Peyer's patch (tissue), 4 donors: ENCODE results near the gene ANO2. TPM values are rescaled to one million over a fixed set of nuclear protein-coding genes. Genes with fewer than 3 reads are reported as not detected.

Source experiments
- DNase-seq, 3 donors: peaks; one replicate each; pipeline ENCODE4 v3.0.0-alpha.2; 2017 to 2019
- H3K27ac ChIP-seq, 4 donors: fragments of 200-600 bp; sonication (generic); one replicate each; pipeline ENCODE4 v1.5.1; 2016 to 2019
- H3K27me3 ChIP-seq, 2 donors: fragments of 200-600 bp; sonication (generic); one replicate each; pipeline ENCODE4 v1.5.1; 2019
- H3K36me3 ChIP-seq, 3 donors: fragments of 200-600 bp; sonication (generic); one replicate each; pipeline ENCODE4 v1.5.1; 2016 to 2019
- H3K4me1 ChIP-seq, 4 donors: fragments of 200-600 bp; sonication (generic); one replicate each; pipeline ENCODE4 v1.5.1; 2016 to 2019
- H3K4me3 ChIP-seq, 4 donors: fragments of 200-600 bp; sonication (generic); 1 replicate in 3 of 4; 2 replicates in 1 of 4; pipeline ENCODE4 v1.5.1; 2016 to 2019; ENCODE audit warnings: mild to moderate bottlenecking in 1 of 4
- H3K9me3 ChIP-seq, 4 donors: fragments of 200-600 bp; sonication (generic); one replicate each; pipeline ENCODE4 v1.5.1; 2016 to 2019; ENCODE audit warnings: mild to moderate bottlenecking in 1 of 4
- CTCF ChIP-seq, 6 experiments: fragments of 450-650 bp in 4 of 6; fragments of 200-600 bp in 2 of 6; sonication (generic) in 1 of 6; IDR thresholded peaks; one replicate each; pipeline ENCODE4 v1.5.1; 2017 to 2019; ENCODE audit warnings: antibody characterized with exemption in 6 of 6, mild to moderate bottlenecking in 3 of 6, moderate library complexity in 1 of 6
- POLR2A ChIP-seq, 2 donors: fragments of 450-650 bp; IDR thresholded peaks; one replicate each; pipeline ENCODE4 v1.5.1; 2017; ENCODE audit warnings: antibody characterized with exemption in 2 of 2, mild to moderate bottlenecking in 2 of 2, moderate library complexity in 2 of 2
- total RNA-seq, 4 donors: library from RNA; depleted of rRNA; stranded (reverse); fragments of >200 nt; gene quantifications; one replicate each; pipeline ENCODE4 v1.1.0, GENCODE V29; 2016

Gene ANO2
- total RNA-seq, 4 donors from 2014 or later: 0.53 to 23.9 (median 5.8) TPM

GRCh38 chr12:5585178-5585577, 359.9 kb downstream of the ANO2 start:
- Histone ChIP-seq H3K36me3 (no peaks in the 10 kb centered on the region), H3K4me1 (no peaks in the 10 kb centered on the region), H3K27ac (no peak overlapping the region), H3K4me3 (no peak overlapping the region), H3K27me3 (no peaks in the 10 kb centered on the region), H3K9me3 (no peaks in the 10 kb centered on the region)
- no peak for DNase-seq
- TF ChIP-seq CTCF (IDR thresholded peaks at IDR 0.05) (no peak), POLR2A (IDR thresholded peaks at IDR 0.05) (no peak)

DNA sequence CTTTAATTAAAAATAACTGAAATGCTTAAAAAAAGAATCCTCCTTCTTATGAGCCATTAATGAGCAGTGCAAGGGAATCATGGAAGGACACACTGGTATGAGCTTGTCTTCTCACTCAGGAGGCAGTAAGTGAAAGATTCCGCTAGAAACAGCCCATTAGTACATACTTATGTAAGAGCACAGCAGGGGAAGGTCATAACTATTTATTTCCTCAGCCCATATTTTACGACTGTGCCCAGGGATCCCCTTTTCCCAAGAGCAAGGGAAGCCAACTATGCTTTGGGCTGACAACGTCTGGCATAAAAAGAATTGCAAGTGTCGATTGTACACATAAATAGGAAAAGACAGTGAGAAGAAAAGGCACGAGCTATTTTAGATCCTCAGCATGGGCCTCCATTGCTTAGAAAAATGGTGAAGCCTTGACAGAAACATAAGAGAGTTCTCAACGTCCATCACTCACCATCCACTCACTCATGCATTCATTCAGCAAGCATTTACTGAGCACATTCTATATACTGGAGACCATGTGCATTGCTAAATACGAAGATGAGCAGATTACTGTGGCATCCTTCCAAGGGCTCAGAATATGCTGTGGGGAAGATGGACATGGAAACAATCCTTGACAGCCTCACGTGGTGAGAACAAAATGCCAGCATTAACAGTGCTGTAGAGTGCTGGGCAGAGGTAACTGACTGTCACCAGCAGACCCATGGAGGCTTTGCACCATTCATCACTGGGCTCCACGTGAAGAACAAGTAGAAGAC, 360.5 kb downstream of the ANO2 start:
- no peaks in the 10 kb centered on the region for H3K27me3 ChIP-seq
- no peaks in the 10 kb centered on the region for H3K9me3 ChIP-seq
- no peak overlapping the region for H3K27ac ChIP-seq
- no peak for TF ChIP-seq CTCF (IDR thresholded peaks at IDR 0.05)
- H3K4me3 ChIP-seq: no peak overlapping the region
- H3K36me3 ChIP-seq: no peaks in the 10 kb centered on the region
- no peaks in the 10 kb centered on the region for H3K4me1 ChIP-seq
- DNase-seq: no peak

GRCh38 chr12:5582541-5582940, 362.5 kb downstream of the ANO2 start:
- DNase-seq: no peak
- Histone ChIP-seq H3K27ac (no peak overlapping the region), H3K9me3 (no peaks in the 10 kb centered on the region), H3K4me3 (no peak overlapping the region), H3K4me1 (peaks cover 0 to 9% (median 0%) of the 10 kb centered on the region in 4 donors), H3K36me3 (no peaks in the 10 kb centered on the region), H3K27me3 (no peaks in the 10 kb centered on the region)
- TF ChIP-seq CTCF (IDR thresholded peaks at IDR 0.05): no peak
- no peak for TF ChIP-seq POLR2A (IDR thresholded peaks at IDR 0.05)

- DNase-seq: no peak
- TF ChIP-seq CTCF (IDR thresholded peaks at IDR 0.05) (no peak), POLR2A (IDR thresholded peaks at IDR 0.05) (no peak)
- Histone ChIP-seq H3K4me1 (peaks cover 0 to 14% (median 0%) of the 10 kb centered on the region in 4 donors), H3K36me3 (no peaks in the 10 kb centered on the region), H3K27me3 (no peaks in the 10 kb centered on the region), H3K27ac (no peak overlapping the region), H3K4me3 (no peak overlapping the region), H3K9me3 (no peaks in the 10 kb centered on the region)
Observed at GRCh38 chr12:5582018-5582417, 363.0 kb downstream of the ANO2 start.

DNA sequence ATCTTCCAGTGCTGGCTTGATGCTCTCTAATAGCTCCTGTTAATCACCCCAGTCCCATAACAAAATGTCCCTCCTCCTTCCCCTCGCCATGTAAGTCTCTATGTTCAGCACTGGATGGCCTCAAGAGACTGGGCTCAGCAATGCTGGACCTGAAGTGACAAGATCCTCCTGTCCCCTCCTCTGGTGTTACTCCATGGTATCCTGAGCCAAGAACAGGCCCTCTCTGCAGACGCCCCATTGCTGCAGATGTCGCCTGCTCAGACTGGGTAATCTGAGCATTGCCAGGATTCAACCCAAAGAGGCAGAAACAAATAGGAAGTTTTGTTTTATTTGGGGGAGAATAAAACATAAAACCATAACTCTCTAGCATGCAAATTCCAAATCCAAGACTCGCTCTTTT, 363.4 kb downstream of the ANO2 start:
- no peak overlapping the region for H3K27ac ChIP-seq
- no peaks in the 10 kb centered on the region for H3K9me3 ChIP-seq
- H3K36me3 ChIP-seq: no peaks in the 10 kb centered on the region
- H3K4me3 ChIP-seq: no peak overlapping the region
- H3K27me3 ChIP-seq: no peaks in the 10 kb centered on the region
- TF ChIP-seq CTCF (IDR thresholded peaks at IDR 0.05): no peak
- no peak for TF ChIP-seq POLR2A (IDR thresholded peaks at IDR 0.05)
- no peak for DNase-seq
- peaks cover 0 to 17% (median 0%) of the 10 kb centered on the region in 4 donors for H3K4me1 ChIP-seq
